Measurements from ENCODE around the gene AIF1L.

The AIF1L gene

GRCh38 chr9:131078427-131079366 lies 17.6 kb upstream of the AIF1L start:
- no peak for DNase-seq

GRCh38 chr9:131080589-131080988 lies 15.7 kb upstream of the AIF1L start:
- DNase-seq = no peak

DNA sequence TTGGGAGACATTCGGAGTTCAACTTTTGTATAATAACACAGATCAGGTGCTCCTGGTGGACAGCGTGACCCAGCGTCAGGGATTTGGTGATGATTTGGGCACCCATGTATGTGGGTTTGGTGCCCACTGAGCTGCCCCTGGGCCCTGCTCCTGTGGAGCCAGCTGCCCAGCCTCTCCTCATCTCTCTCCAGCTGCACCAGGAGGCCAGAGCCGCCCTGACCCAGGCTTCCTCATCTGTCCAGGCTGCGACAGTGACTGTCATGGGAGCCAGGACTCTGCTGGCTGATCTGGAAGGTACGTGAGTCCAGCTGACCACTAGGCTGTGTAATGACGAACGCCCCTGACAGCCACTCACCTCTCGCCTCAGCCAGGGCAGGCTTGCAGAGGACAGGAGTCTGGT lies 14.5 kb upstream of the AIF1L start:
- no peak for DNase-seq

DNA sequence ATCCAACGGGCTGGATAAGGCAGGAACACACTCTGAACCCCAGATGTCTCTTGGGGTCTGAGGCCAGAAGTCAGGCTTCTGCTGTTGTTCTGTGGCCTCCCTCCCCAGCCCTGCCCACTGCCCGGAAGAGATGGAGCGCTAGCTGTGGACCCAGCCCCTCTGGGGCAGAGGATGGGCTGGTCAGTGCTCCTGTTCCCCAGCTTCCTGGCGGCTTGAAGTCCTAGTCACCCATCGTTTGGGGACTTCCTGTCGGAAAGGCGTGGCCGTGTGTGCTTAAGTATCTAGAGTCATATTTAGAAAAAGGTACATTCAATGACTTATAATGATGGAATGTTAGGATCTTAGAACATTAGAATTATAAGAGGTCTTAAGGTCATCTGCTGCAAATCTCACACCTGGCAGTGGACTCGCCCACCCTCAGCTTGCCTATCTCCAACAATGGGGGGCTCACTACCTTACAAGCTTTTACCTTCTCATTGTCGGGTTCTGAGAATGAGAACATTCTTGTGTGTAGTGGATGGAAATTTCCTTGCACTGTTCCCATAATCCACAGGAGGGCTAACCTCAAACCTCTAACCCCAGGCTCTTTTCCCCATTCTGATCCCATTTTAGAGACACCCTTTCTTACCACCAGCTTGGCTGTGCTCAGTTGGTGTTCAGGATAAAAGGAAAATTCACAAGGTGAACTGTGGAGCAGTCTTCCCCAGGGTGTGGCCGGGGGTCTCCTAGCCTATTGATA lies 13.4 kb upstream of the AIF1L start:
- DNase-seq = no peak

GRCh38 chr9:131084661-131085369 lies 11.5 kb upstream of the AIF1L start:
- no peak for DNase-seq

GRCh38 chr9:131085370-131086122 lies 10.8 kb upstream of the AIF1L start:
- DNase-seq = no peak

- no peak for DNase-seq
Measured at GRCh38 chr9:131087354-131087893, 8.9 kb upstream of the AIF1L start.

DNA sequence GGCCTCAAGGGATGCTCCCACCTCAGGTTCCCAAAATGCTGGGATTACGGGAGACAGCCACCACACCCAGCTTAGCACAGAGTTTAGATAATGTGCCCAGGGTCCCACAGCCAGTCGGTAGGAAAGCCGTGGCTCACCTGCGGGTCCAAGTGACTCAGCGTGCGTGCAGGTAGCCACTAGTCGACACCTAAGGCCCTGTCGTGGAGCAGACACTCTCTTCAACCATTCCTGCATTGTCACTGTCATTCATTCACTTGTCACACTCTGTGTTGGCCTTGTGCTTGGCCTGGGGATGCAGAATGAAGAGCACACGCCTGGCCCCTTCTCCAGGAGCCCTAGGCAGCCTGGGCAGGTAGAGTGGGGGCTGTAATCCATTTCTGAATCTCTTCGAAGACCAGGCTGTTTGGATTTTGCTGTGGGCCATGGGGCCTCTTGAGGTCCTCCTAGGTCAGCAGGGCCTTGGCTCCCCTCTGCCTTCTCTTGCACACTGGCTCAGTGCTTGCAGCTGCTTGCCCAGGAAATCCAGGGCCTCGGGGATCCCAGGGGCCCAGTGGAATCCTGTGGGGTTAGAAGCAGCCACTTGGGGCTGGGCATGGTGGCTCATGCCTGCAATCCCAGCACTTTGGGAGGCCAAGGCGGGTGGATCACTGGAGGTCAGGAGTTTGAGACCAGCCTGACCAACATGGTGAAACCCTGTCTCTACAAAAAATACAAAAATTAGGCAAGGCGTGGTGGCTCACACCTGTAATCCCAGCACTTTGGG lies 6.1 kb upstream of the AIF1L start:
- DNase-seq = no peak

GRCh38 chr9:131091352-131091992 lies 4.9 kb upstream of the AIF1L start:
- no peak for DNase-seq

DNA sequence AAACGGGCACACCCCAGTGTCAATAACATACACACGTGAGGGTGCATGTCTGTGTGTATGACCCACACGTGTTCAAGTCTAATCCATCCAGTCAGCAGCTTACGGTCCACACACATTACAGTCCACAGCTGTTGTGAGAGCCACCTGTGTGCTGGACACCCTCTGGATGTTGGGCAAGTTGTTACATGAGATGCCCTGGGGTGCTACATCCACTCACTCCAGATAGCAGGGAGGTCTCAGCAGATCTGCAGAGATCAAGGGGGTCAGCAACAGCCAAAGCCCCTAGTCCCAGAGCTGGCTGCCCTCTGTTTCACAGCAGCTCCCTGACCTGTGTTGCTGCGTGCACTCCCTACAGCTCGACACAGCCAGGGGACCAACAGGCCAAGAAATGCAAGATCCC lies 4.3 kb upstream of the AIF1L start:
- DNase-seq = no peak

DNA sequence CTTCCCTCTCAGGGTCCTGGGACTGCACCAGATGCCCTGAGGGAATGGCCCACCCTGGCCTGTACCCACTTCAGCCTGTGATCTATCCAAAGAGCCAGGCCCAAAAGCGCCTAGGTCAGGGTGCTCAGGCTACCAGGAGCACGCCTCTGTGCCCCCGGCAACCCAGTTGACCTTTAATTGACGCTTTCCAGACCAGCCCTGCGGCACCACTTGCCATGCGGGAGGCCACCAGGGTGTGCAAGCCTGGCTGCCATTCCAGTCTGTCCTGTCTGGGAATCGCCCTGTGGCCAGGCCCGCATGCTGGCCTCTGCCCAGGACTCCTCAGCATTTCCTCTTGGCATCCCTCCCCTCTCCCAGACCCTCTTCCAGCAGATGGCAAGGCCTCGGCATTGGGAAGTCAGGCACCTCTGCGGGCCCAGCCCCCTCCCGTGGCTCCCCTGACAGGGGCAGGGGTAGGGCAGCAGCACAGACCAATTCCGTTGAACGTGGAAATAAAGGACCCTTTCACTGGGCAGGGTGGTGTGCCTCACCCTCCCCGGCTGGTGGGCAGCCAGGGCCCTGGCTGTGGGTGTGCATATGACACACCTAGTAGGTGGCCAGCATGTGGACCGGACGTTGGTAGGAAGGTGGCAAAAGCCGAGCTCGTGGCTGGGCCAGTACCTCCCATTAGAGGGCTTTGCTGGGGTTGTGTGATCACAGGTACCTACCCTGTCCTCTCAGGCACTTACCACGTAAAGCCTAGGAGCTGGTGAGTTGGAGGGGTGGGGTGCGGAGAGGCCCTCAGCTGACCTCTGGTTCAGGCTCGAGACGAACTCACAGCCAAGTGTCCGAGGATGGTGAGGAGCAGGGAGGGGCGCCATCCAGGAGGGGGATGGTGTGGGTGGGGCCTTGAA lies 3.5 kb upstream of the AIF1L start:
- no peak for DNase-seq

DNA sequence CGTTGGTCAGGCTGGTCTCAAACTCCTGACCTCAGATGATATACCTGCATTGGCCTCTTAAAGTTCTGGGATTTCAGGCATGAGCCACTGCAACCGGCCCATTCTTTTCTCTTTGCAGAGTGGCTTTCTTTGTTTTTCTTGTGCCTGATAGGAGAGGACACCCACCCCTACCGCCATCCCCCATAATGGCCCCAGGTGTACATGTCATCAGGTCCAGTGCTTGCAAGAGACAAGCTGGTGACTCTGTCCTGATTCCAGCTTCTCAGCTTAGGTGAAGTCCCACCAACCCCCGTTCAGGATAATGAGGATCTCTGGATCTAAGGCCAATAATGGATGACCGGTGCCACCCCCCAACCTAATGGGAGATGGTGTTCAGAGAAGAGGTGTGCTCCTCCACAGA lies 2.3 kb upstream of the AIF1L start:
- no peak for DNase-seq

GRCh38 chr9:131094622-131095021 lies 1.7 kb upstream of the AIF1L start:
- no peak for DNase-seq

DNA sequence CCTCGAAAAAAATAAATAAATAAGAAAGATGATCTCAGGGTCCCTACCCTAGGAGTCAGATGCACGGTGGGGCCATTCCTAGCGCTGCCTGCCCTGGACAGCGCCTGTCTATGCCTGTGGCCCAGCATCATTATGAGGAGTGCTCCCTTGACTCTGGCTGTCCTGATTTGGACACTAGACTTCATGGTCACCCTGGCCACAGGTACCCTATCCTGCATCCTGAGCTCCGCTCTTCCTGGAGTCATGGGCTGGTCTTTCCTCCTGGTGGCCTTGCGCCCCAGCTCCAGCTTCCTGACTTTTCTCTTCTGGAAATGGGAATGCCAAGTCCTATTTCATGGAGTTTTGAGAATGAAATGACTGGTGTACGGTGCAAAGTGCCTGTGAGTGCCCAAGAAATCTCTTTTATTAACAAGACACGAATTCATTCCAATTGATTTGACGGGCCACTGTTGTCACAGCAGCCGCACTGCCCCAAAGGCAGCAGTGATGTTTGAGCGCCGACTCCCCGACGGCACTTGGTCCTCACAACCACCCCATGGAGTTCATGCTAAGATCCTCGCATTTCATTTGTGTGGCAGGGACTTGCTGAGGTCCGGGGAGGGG lies 564 bp upstream of the AIF1L start:
- no peak for DNase-seq

GRCh38 chr9:131097126-131097947 lies 1.0 kb downstream of the AIF1L start:
- DNase-seq = no peak

DNA sequence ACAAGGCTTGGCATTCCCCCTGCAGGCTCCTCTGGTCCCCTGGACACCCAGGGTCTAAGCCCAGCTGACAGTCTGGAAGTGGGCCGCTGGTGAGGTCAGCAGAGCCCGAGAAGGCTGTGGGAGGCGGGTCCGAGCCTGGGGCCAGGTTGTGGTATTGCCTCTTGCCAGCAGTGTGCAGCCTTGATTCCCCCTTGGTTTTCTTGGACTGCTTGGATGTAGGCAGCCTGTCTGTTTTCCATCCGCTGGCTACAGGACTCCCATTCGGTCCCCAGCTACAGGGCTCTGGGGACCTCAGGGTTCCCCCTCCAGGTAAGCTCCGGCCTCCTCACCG lies 1.6 kb downstream of the AIF1L start:
- no peak for DNase-seq

GRCh38 chr9:131098391-131099101 lies 2.2 kb downstream of the AIF1L start:
- no peak for DNase-seq

GRCh38 chr9:131099102-131099606 lies 2.8 kb downstream of the AIF1L start:
- DNase-seq = no peak
